Sigmoid colon (tissue), 4 donors: ENCODE data around the gene PDE6A.

ENCODE experiments used
- EP300 ChIP-seq, 4 donors: sonication (generic); formaldehyde crosslinking; IDR thresholded peaks; one replicate each; pipeline ENCODE4 v1.6.1; 2017; ENCODE audit warnings: antibody characterized with exemption in 4 of 4
- POLR2A ChIP-seq, 2 donors: fragments of 450-650 bp; IDR thresholded peaks; one replicate each; pipeline ENCODE4 v1.6.1; 2016; ENCODE audit warnings: antibody characterized with exemption in 2 of 2, mild to moderate bottlenecking in 2 of 2, moderate library complexity in 2 of 2
- POLR2AphosphoS5 ChIP-seq, 4 donors: sonication (generic); formaldehyde crosslinking; IDR thresholded peaks; one replicate each; pipeline ENCODE4 v1.6.1; 2017; ENCODE audit warnings: antibody characterized with exemption in 4 of 4
- TF ChIP-seq, protein P1 (sequence below), 4 experiments: fragments of 450-650 bp in 3 of 4; fragments of 200-600 bp in 1 of 4; IDR thresholded peaks; one replicate each; pipeline ENCODE4 v1.5.1; 2016 to 2019; ENCODE audit warnings: antibody characterized with exemption in 4 of 4, mild to moderate bottlenecking in 3 of 4, moderate library complexity in 2 of 4

DNA sequence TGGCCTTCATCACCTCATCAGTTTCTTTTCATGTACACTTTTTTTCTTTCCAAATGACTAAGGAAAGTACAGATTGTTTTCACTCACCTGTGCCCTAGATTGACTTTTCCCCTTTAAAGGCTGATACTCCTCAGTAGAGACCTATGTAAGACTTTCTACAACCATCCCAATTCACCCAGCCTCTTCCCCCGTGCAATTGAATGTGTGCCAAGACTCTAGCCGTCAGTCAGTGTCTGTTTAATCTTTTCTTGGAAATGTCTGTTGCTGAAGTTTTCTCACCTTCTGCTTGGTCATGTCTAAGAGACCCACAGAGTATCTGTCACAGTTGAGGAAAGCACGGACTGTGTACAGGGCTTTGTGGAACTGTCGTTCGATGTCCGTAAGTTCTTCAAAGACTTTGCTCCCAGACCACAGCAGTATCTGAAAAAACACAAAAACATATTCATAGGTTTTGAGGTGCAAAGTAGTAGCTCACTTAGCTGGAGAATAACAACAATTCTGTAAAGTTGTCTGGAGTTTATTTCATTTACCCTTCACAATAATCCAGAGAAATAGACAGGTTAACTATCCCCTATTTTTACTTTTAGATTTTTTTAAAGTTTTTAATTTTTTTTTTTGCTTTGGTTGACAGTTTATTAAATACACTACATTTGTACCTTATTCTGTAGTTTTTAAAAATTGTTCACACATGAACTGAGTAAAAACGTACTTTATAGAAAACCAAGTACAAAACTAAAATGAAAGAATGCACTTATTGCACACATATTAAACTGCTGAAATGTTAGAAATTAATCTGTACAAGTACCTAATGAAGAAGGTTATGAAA lies 13.6 kb downstream of the PDE6A start:
- TF ChIP-seq, protein P1, sequence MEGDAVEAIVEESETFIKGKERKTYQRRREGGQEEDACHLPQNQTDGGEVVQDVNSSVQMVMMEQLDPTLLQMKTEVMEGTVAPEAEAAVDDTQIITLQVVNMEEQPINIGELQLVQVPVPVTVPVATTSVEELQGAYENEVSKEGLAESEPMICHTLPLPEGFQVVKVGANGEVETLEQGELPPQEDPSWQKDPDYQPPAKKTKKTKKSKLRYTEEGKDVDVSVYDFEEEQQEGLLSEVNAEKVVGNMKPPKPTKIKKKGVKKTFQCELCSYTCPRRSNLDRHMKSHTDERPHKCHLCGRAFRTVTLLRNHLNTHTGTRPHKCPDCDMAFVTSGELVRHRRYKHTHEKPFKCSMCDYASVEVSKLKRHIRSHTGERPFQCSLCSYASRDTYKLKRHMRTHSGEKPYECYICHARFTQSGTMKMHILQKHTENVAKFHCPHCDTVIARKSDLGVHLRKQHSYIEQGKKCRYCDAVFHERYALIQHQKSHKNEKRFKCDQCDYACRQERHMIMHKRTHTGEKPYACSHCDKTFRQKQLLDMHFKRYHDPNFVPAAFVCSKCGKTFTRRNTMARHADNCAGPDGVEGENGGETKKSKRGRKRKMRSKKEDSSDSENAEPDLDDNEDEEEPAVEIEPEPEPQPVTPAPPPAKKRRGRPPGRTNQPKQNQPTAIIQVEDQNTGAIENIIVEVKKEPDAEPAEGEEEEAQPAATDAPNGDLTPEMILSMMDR (IDR thresholded peaks at IDR 0.05): no peak
- TF ChIP-seq POLR2A (IDR thresholded peaks at IDR 0.05): no peak
- TF ChIP-seq POLR2AphosphoS5 (IDR thresholded peaks at IDR 0.05): no peak
- no peak for TF ChIP-seq EP300 (IDR thresholded peaks at IDR 0.05)
